Glutamatergic neuron (in vitro differentiated cells): ENCODE results near the gene WDSUB1. TPM values are rescaled to one million over a fixed set of nuclear protein-coding genes. Genes with fewer than 3 reads are reported as not detected.

Source experiments
- DNase-seq: peaks from one replicate; pipeline ENCODE4 v3.0.0; 2022
- H3K27ac Mint-ChIP-seq: one replicate; pipeline ENCODE4 v1.8.0; 2020; ENCODE audit warnings: mild to moderate bottlenecking, mixed read lengths, inconsistent platforms; ENCODE audit not compliant: unreplicated experiment
- H3K27me3 Mint-ChIP-seq: one replicate; pipeline ENCODE4 v1.8.0; 2020; ENCODE audit warnings: mild to moderate bottlenecking, moderate library complexity, mixed read lengths, inconsistent platforms; ENCODE audit not compliant: unreplicated experiment
- H3K36me3 Mint-ChIP-seq: one replicate; pipeline ENCODE4 v1.8.0; 2020; ENCODE audit warnings: mild to moderate bottlenecking, mixed read lengths, inconsistent platforms; ENCODE audit not compliant: unreplicated experiment
- H3K4me1 Mint-ChIP-seq: one replicate; pipeline ENCODE4 v1.8.0; 2020; ENCODE audit warnings: mild to moderate bottlenecking, low read depth, mixed read lengths, inconsistent platforms; ENCODE audit not compliant: unreplicated experiment
- H3K4me3 Mint-ChIP-seq: one replicate; pipeline ENCODE4 v1.8.0; 2020; ENCODE audit warnings: mild to moderate bottlenecking, mixed read lengths, inconsistent platforms; ENCODE audit not compliant: unreplicated experiment
- H3K9me3 Mint-ChIP-seq: one replicate; pipeline ENCODE4 v1.8.0; 2020; ENCODE audit warnings: mild to moderate bottlenecking, moderate library complexity, mixed read lengths, inconsistent platforms; ENCODE audit not compliant: unreplicated experiment
- total RNA-seq: library from RNA; stranded (reverse); fragmentation: NEBNext Ultra II Directional; extraction: Animal tissue kit (Norgen Biotek cat#: 25700); gene quantifications from one replicate; pipeline ENCODE4 v1.2.1, GENCODE V29; 2021; ENCODE audit not compliant: unreplicated experiment
- TF ChIP-seq, protein P1 (sequence below): fragments of 200-600 bp; sonication (generic); IDR thresholded peaks from one replicate; pipeline ENCODE4 v1.5.0; 2021; ENCODE audit not compliant: partially characterized antibody, unreplicated experiment

Gene WDSUB1
- total RNA-seq, 1 donor from 2014 or later: 3.7 TPM

GRCh38 chr2:159194241-159194640 is 92.3 kb downstream of the WDSUB1 start:
- no peak for DNase-seq
- peaks cover 16% of the 10 kb centered on the region for H3K4me1 Mint-ChIP-seq
- TF ChIP-seq, protein P1, sequence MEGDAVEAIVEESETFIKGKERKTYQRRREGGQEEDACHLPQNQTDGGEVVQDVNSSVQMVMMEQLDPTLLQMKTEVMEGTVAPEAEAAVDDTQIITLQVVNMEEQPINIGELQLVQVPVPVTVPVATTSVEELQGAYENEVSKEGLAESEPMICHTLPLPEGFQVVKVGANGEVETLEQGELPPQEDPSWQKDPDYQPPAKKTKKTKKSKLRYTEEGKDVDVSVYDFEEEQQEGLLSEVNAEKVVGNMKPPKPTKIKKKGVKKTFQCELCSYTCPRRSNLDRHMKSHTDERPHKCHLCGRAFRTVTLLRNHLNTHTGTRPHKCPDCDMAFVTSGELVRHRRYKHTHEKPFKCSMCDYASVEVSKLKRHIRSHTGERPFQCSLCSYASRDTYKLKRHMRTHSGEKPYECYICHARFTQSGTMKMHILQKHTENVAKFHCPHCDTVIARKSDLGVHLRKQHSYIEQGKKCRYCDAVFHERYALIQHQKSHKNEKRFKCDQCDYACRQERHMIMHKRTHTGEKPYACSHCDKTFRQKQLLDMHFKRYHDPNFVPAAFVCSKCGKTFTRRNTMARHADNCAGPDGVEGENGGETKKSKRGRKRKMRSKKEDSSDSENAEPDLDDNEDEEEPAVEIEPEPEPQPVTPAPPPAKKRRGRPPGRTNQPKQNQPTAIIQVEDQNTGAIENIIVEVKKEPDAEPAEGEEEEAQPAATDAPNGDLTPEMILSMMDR: no peak
- no peaks in the 10 kb centered on the region for H3K36me3 Mint-ChIP-seq
- no peaks in the 10 kb centered on the region for H3K27me3 Mint-ChIP-seq
- H3K27ac Mint-ChIP-seq: peak overlapping the region; percentile 23
- H3K9me3 Mint-ChIP-seq: no peaks in the 10 kb centered on the region
- H3K4me3 Mint-ChIP-seq: no peak overlapping the region

DNA sequence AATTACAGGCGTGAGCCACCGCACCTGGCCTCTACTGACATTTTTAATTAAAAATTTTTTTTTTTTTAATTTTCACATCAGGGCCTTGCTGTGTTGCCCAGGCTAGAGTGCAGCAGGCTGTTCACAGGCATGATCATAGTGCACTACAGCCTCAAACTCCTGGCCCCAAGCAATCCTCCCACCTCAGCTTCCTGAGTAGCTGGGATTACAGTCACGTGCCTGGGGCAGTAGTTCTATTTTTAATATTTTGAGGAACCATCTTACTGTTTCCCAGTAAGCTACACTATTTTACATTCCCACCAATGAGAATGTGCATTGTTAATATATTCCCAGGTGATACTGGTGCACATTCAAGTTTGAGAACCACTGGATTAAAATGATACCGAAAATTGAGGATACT is 92.7 kb downstream of the WDSUB1 start:
- no peaks in the 10 kb centered on the region for H3K27me3 Mint-ChIP-seq
- no peak for DNase-seq
- TF ChIP-seq, protein P1: no peak
- no peaks in the 10 kb centered on the region for H3K9me3 Mint-ChIP-seq
- H3K4me3 Mint-ChIP-seq: no peak overlapping the region
- H3K4me1 Mint-ChIP-seq: peaks cover 13% of the 10 kb centered on the region
- H3K27ac Mint-ChIP-seq: no peak overlapping the region
- H3K36me3 Mint-ChIP-seq: no peaks in the 10 kb centered on the region

DNA sequence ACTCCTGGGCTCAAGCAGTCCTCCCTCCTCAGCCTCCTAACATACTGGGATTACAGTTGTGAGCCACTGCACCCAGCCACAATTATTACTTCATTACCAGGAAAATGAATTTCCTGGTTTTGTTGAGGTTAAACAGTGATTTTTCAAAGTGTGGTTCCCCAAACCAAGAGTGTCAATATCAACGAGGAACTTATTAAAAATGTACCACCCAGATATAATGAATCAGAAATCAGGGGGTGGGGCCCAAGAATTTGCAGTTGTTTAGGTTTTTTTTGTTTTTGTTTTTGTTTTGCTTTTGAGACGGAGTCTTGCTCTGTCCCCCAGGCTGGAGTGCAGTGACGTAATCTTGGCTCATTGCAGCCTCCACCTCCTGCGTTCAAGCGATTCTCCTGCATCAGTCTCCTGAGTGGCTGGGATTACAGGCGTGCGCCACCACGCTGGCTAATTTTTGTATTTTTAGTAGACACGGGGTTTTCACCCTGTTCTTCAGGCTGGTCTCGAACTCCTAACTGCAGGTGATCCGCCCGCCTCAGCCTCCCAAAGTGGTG is 94.1 kb downstream of the WDSUB1 start:
- Mint-ChIP-seq H3K36me3 (no peaks in the 10 kb centered on the region), H3K4me1 (peaks cover 13% of the 10 kb centered on the region), H3K27ac (no peak overlapping the region), H3K27me3 (peaks cover 2% of the 10 kb centered on the region), H3K9me3 (no peaks in the 10 kb centered on the region), H3K4me3 (no peak overlapping the region)
- DNase-seq: no peak
- TF ChIP-seq, protein P1: no peak

DNA sequence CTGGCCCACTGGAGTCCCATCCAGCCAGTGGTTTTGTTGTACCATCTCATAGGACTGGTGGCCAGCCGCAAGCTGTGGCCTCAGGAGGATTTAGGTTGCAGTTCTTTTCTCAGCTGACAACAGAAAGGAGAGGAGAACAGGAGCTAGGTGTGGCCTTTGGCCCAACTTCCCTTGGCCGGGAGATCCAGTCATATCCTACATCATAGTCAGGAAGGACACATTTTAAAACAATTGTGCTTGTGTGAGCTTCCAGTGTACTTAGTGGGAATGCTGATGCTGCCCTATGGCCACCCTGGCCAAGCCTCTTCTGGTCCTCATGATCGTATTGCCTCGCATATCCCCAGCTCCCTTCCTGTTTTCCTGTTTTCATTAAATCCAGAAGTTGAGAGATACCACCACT is 98.1 kb downstream of the WDSUB1 start:
- TF ChIP-seq, protein P1: no peak
- no peak overlapping the region for H3K27ac Mint-ChIP-seq
- H3K4me1 Mint-ChIP-seq: peaks cover 2% of the 10 kb centered on the region
- H3K9me3 Mint-ChIP-seq: no peaks in the 10 kb centered on the region
- H3K4me3 Mint-ChIP-seq: no peak overlapping the region
- peaks cover 1% of the 10 kb centered on the region for H3K36me3 Mint-ChIP-seq
- peaks cover 2% of the 10 kb centered on the region for H3K27me3 Mint-ChIP-seq
- DNase-seq: no peak

GRCh38 chr2:159187106-159187505 is 99.4 kb downstream of the WDSUB1 start:
- DNase-seq: no peak
- TF ChIP-seq, protein P1: no peak
- H3K27ac Mint-ChIP-seq: no peak overlapping the region
- peaks cover 2% of the 10 kb centered on the region for H3K4me1 Mint-ChIP-seq
- H3K4me3 Mint-ChIP-seq: no peak overlapping the region
- peaks cover 5% of the 10 kb centered on the region for H3K36me3 Mint-ChIP-seq
- peaks cover 2% of the 10 kb centered on the region for H3K27me3 Mint-ChIP-seq
- H3K9me3 Mint-ChIP-seq: peaks cover 2% of the 10 kb centered on the region
